Body of pancreas (tissue), 4 donors: Measurements from ENCODE around the gene RETN.

Experiments
- CTCF ChIP-seq, 7 experiments: fragments of 450-650 bp in 4 of 7; fragments of 200-600 bp in 3 of 7; sonication (generic) in 3 of 7; IDR thresholded peaks; one replicate each; pipeline ENCODE4 v1.5.1; 2016 to 2019; ENCODE audit warnings: antibody characterized with exemption in 7 of 7
- POLR2A ChIP-seq, 3 donors: fragments of 450-650 bp; IDR thresholded peaks; one replicate each; pipeline ENCODE4 v1.6.1; 2016; ENCODE audit warnings: antibody characterized with exemption in 3 of 3, mild to moderate bottlenecking in 2 of 3

GRCh38 chr19:7628589-7629311 is 40.1 kb upstream of the RETN start:
- TF ChIP-seq CTCF (IDR thresholded peaks at IDR 0.05) (no peak), POLR2A (IDR thresholded peaks at IDR 0.05) (no peak)
